ENCODE data around the gene SCARF2. TPM values are rescaled to one million over a fixed set of nuclear protein-coding genes. Genes with fewer than 3 reads are reported as not detected.

Gene SCARF2
- total and polyA plus RNA-seq, 2 of the 8 experiments (the other 6 are each of a cell fraction or from before 2014, with no cell fraction given): 4.2 to 9.8 TPM

DNA sequence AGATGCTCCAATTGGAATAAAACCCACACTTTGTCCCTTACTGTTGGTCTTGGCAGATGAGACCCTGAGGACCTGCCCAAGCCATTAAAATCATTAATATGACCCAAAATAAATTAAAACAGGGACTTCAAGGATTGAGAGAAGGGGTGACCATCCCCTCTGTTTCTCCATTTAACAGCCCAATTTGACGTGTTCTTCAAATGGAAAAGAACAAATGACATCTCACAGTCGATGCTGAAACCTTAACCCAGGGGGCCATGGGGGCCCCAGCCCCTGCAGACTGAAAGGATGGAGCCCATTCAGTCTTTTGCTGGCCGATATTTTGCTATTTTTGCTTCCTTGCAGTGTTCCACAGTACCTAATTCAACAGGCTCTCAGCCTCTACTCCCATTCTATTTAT is 23.2 kb downstream of the SCARF2 start:
- no peak overlapping the region for H3K56ac ChIP-seq (replicated peaks; ENCODE audit: insufficient read length, low read depth, low read length)
- no peak overlapping the region for H4K5ac ChIP-seq (ENCODE audit: insufficient read length, low read depth, low read length)
- H3K4ac ChIP-seq (replicated peaks; ENCODE audit: insufficient read length, low read depth, low read length): no peak overlapping the region
- no peak overlapping the region for H4K91ac ChIP-seq (replicated peaks; ENCODE audit: insufficient read length, low read length)
- CTCF ChIA-PET (ENCODE audit: partially characterized antibody): no interaction called here
- POLR2A ChIA-PET (ENCODE audit: partially characterized antibody): no interaction called here
- no peak overlapping the region for H3K4me2 ChIP-seq (ENCODE audit: insufficient read depth in 1 of 2, low read depth in 2 of 2, low read length in 2 of 2)
- H2BK20ac ChIP-seq (ENCODE audit: low read length): no peak overlapping the region
- no peaks in the 10 kb centered on the region for H4K20me1 ChIP-seq (replicated peaks in 1 of 2; ENCODE audit: control insufficient read depth in 1 of 2, insufficient read depth in 2 of 2, low read length in 2 of 2)
- no peak overlapping the region for H2AFZ ChIP-seq (ENCODE audit: low read length)
- H3K14ac ChIP-seq (ENCODE audit: insufficient read length): no peak overlapping the region
- no peaks in the 10 kb centered on the region for H3K36me3 ChIP-seq (ENCODE audit: control insufficient read depth in 2 of 4, insufficient read depth in 4 of 4, low read length in 3 of 4)
- H2BK12ac ChIP-seq (ENCODE audit: low read depth, low read length): no peak overlapping the region
- H2AK5ac ChIP-seq (ENCODE audit: low read depth, low read length): no peak overlapping the region
- H3K79me1 ChIP-seq (ENCODE audit: low read depth, low read length): no peaks in the 10 kb centered on the region
- H2BK120ac ChIP-seq (replicated peaks; ENCODE audit: low read depth, low read length): no peak overlapping the region
- DNase-seq (ENCODE audit: low read depth in 1 of 2, low spot score in 2 of 2): no peak
- TF ChIP-seq, protein P1, sequence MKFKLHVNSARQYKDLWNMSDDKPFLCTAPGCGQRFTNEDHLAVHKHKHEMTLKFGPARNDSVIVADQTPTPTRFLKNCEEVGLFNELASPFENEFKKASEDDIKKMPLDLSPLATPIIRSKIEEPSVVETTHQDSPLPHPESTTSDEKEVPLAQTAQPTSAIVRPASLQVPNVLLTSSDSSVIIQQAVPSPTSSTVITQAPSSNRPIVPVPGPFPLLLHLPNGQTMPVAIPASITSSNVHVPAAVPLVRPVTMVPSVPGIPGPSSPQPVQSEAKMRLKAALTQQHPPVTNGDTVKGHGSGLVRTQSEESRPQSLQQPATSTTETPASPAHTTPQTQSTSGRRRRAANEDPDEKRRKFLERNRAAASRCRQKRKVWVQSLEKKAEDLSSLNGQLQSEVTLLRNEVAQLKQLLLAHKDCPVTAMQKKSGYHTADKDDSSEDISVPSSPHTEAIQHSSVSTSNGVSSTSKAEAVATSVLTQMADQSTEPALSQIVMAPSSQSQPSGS (IDR thresholded peaks at IDR 0.05; ENCODE audit: low read length): no peak
- no peaks in the 10 kb centered on the region for H3K27me3 ChIP-seq (replicated peaks in 1 of 4; ENCODE audit: control insufficient read depth in 3 of 4, extremely low read depth in 1 of 4, insufficient read depth in 3 of 4, low read length in 3 of 4)
- no peaks in the 10 kb centered on the region; a peak in 1 of 7 replicates for H3K4me1 ChIP-seq (replicated peaks in 1 of 4; ENCODE audit: control insufficient read depth in 3 of 4, insufficient read depth in 4 of 4, low read length in 3 of 4)
- no peak overlapping the region for H2BK15ac ChIP-seq (ENCODE audit: low read length)
- no peak overlapping the region for H3K27ac ChIP-seq (ENCODE audit: low read depth, low read length)
- no peak overlapping the region for H3K18ac ChIP-seq (ENCODE audit: extremely low read depth, low read length)
- WGBS, 2 experiments (ENCODE audit: extremely low coverage in 1 of 2, insufficient coverage in 1 of 2, insufficient read length in 1 of 2, insufficient replicate concordance in 2 of 2, low coverage in 1 of 2, low lambda C conversion rate in 2 of 2, missing lambda C conversion rate in 1 of 2): 89% methylated on average over 3 of the region's 3 CpGs; no CpG with 5 or more reads in 1 of the 2 experiments
- H3K9ac ChIP-seq (replicated peaks in 1 of 4; ENCODE audit: extremely low read depth in 1 of 4, low read depth in 3 of 4, low read length in 3 of 4): no peak overlapping the region
- H3K79me2 ChIP-seq (ENCODE audit: control insufficient read depth in 1 of 2, insufficient read depth in 2 of 2, low read length in 2 of 2): no peaks in the 10 kb centered on the region
- no peak for FAIRE-seq
- no peaks in the 10 kb centered on the region for H3K23me2 ChIP-seq (ENCODE audit: low read depth, low read length)
- no peaks in the 10 kb centered on the region for H3K9me3 ChIP-seq (ENCODE audit: insufficient read depth in 2 of 2, low read depth in 1 of 2, low read length in 1 of 2)
- H3K4me3 ChIP-seq (ENCODE audit: extremely low read depth in 1 of 4, insufficient read depth in 2 of 4, low read depth in 3 of 4, low read length in 4 of 4): no peak overlapping the region
- no peak overlapping the region for H4K8ac ChIP-seq (ENCODE audit: extremely low read depth, insufficient read depth, low read length)
- H2BK5ac ChIP-seq (ENCODE audit: low read depth, low read length): no peak overlapping the region
- H3K23ac ChIP-seq (ENCODE audit: insufficient read length): no peak overlapping the region
